Measurements from ENCODE around the gene DSCAML1.
A peak's percentile ranks its signal among the peaks of the same experiment; 100 is the strongest.

The DSCAML1 gene

DNA sequence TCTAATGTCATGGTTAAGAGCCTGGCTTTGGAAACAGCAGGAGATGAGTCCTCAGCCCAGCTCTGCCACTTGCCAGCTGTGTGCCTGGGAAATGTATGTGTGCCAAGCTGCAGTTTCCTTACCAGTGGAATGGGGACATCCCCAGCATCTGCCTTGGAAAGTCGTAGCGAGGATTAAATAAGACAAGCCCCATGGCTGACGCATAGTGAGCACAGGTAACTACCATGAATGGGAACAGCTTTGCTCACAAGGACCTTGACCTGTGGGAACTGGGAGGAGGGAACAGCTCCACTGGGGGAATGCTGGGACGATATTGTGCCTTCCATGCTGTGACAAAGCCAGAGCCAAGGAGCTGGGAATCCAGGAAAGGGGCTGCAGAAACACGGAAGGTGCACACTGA is 2.6 kb upstream of the DSCAML1 start:
- H3K27me3 Mint-ChIP-seq: peaks cover 7% of the 10 kb centered on the region
- H3K9me3 Mint-ChIP-seq: no peaks in the 10 kb centered on the region

DNA sequence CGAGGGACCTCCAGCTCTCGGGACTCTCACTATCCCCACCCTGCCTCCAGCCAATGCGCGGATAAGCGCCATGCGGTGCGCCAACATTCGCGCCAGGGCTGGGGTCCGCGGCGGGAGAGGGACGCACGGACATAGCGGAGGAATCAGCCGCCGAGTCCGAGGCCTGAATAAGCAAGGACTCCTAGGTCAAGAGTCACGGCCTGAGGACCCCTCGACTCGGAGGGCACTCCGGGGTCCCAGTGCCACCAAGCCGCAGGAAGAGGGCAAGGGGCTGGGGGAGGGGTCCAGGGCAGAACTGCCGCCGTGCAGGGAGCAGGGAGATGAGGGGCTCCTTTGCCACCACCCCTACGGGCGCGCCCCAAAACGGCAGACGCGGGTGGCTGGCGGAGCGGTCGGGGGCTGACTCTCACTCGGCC is 552 bp downstream of the DSCAML1 start:
- Mint-ChIP-seq H3K27me3 (peaks cover 24% of the 10 kb centered on the region), H3K4me3 (no peak overlapping the region), H3K36me3 (no peaks in the 10 kb centered on the region), H3K27ac (no peak overlapping the region), H3K4me1 (peaks cover 6% of the 10 kb centered on the region), H3K9me3 (no peaks in the 10 kb centered on the region)
- no peak for DNase-seq (ENCODE audit: low spot score in 2 of 2)
- no peak for ATAC-seq (ENCODE audit: low read depth)

More for the DNA sequence above, 2.6 kb upstream of the DSCAML1 start:
- H3K4me1 Mint-ChIP-seq: peaks cover 6% of the 10 kb centered on the region
- no peaks in the 10 kb centered on the region for H3K36me3 Mint-ChIP-seq
- no peak for DNase-seq (ENCODE audit: low spot score in 2 of 2)
- no peak overlapping the region for H3K4me3 Mint-ChIP-seq
- no peak overlapping the region for H3K27ac Mint-ChIP-seq
- no peak for ATAC-seq (ENCODE audit: low read depth)

DNA sequence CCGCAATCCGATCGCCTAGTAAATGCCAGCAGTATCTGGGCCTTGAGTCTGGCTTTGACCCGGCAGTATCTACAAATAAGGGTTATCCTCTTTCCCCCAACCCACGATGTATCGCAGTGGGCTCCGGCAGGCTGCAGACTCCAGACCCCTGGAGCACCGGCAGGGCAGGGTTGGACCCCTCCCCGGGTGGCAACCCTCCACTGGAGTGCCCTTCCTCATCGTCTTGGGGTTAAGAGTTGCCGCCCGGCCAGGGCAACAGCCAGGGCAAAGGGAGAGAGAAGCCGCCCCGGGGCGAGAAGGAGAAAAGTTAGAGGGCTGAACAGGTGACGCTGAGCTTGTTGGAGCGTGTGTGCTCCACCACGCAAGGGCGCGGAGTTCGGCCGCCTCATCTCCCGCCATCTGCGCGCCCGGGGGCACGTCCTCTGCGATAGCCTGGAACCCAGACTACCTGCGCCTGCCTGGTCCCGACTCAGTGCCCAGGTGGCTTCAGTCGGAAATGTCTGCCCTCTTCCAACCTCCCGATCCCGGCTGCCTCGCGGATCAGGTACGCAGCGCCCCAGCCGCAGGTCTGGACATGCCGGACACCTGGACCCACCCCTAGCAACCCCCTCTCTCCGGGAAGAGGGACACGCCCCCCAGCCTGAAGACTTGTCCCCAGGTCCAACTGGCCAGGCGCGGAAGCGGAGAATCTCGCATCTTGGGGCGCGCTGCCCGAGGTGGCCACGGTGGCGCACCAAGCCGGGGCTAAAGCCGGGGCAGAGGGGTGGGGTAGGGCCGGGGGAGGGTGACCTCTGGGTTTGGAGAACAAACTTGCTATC is 1.2 kb downstream of the DSCAML1 start:
- H3K27ac Mint-ChIP-seq: no peak overlapping the region
- no peaks in the 10 kb centered on the region for H3K9me3 Mint-ChIP-seq
- DNase-seq (ENCODE audit: low spot score in 2 of 2): no peak
- peak; percentile 40 for ATAC-seq (ENCODE audit: low read depth)
- H3K27me3 Mint-ChIP-seq: peaks cover 26% of the 10 kb centered on the region
- peak overlapping the region; percentile 29 for H3K4me3 Mint-ChIP-seq
- no peaks in the 10 kb centered on the region for H3K36me3 Mint-ChIP-seq
- peaks cover 6% of the 10 kb centered on the region for H3K4me1 Mint-ChIP-seq

DNA sequence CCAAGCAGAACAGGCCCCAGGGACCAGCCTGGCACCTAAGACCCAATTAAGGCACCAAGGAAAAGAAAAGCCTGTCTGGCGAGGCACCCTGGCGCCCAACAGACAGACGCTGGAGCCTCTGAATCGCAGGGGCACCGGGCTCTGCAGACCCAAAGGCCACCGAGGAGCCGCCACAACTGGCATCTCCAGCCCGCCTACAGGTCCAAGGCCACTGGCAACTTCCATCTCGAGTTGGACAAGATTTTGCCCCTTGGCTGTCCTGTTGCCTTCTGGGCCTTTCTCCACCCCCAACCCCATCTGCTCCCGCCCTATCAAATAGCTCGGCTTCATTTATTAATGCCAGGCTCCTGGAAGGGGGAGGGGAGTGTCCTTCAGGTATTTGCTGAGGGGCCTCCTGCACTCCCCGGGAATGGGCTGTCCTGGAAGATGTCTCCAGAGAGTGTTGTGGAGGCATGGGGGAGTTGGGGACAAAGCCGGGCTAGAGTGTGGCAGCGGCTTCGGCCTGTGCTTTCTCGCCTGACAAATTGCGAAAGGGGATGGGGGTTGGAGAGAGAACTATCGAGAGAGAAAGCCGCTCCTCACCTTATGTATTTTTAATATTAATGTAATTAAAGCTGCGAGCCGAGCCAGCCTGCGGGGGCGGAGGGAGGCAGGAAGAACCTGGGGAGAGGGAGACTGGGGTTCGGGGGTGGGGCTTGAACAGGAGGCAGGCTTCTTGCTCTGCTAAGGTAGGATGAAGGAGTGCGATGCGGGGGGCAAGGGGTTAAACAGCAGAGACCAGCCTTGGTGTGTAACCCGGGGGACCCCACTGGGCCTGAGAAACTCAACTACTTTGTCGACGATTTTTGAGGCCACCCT is 2.0 kb downstream of the DSCAML1 start:
- peaks cover 6% of the 10 kb centered on the region for H3K4me1 Mint-ChIP-seq
- H3K27me3 Mint-ChIP-seq: peaks cover 30% of the 10 kb centered on the region
- peak overlapping the region; percentile 41 for H3K4me3 Mint-ChIP-seq
- no peaks in the 10 kb centered on the region for H3K9me3 Mint-ChIP-seq
- no peak overlapping the region for H3K27ac Mint-ChIP-seq
- H3K36me3 Mint-ChIP-seq: no peaks in the 10 kb centered on the region
- ATAC-seq (ENCODE audit: low read depth): no peak
- DNase-seq (ENCODE audit: low spot score in 2 of 2): no peak

DNA sequence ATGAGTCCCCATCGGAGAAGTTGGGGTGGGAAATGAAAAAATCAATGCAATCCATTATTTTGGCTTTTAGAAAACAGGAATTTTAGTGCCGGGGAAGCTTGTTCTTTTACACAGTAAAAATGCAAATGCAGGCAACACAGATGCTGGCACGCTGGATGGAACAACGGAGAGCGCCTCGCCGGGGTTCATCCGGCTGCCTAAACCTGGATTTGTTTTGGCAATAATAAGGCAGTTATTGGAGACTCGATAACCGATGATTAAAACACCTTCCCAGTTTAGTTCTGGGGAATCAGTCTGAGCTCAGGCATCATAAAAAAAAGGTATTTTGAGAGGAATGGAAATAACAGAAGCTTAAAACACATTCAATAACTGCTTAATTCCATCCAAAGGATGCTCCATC is 2.9 kb downstream of the DSCAML1 start:
- no peak overlapping the region for H3K4me3 Mint-ChIP-seq
- H3K27ac Mint-ChIP-seq: no peak overlapping the region
- H3K9me3 Mint-ChIP-seq: no peaks in the 10 kb centered on the region
- H3K4me1 Mint-ChIP-seq: peaks cover 6% of the 10 kb centered on the region
- no peak for DNase-seq (ENCODE audit: low spot score in 2 of 2)
- peaks cover 30% of the 10 kb centered on the region for H3K27me3 Mint-ChIP-seq
- no peak for ATAC-seq (ENCODE audit: low read depth)
- H3K36me3 Mint-ChIP-seq: no peaks in the 10 kb centered on the region

DNA sequence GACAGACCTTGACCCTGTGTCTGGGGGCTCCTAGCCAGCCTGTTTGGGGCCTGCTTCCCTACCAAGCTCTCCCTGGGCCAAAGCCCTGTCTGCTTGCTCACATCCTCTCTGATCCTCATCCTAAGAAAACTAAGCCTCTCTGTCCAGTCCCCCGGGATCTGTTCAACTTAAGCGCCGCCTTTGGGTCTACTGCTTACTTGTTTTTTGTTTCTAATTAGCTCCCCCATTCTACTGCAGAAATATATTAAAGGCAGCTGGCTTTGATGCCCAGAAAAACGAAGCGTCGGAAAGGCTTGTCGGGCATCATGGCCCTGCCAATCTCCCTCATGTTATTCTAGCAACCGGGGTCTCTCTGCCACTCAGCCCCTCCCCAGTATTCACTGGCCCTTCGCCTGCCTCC is 3.4 kb downstream of the DSCAML1 start:
- Mint-ChIP-seq H3K9me3 (no peaks in the 10 kb centered on the region), H3K27ac (no peak overlapping the region), H3K27me3 (peaks cover 30% of the 10 kb centered on the region), H3K4me3 (no peak overlapping the region), H3K4me1 (peaks cover 6% of the 10 kb centered on the region), H3K36me3 (no peaks in the 10 kb centered on the region)
- ATAC-seq (ENCODE audit: low read depth): no peak
- DNase-seq (ENCODE audit: low spot score in 2 of 2): no peak

DNA sequence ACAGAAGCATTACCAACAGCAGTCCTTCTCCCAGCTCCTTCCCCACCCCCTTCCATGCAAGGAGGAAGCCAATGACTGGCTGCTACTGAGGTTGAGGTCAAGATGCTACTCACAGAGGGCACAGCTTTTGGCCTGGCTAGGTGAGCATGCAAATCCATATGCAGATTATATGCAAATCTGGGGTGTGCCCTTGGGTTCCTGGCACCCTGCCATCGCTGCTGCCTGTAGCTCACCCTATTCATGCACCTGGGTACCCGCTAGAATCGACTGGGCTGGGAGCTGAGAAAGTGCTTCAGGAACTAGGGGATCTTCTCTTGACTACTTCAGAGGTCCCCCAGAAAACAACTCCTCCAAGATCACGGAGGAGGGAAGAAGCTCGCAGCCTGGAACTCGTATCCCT is 4.0 kb downstream of the DSCAML1 start:
- H3K4me1 Mint-ChIP-seq: peaks cover 6% of the 10 kb centered on the region
- H3K27ac Mint-ChIP-seq: no peak overlapping the region
- no peak for DNase-seq (ENCODE audit: low spot score in 2 of 2)
- peaks cover 29% of the 10 kb centered on the region for H3K27me3 Mint-ChIP-seq
- no peak for ATAC-seq (ENCODE audit: low read depth)
- H3K4me3 Mint-ChIP-seq: no peak overlapping the region
- no peaks in the 10 kb centered on the region for H3K36me3 Mint-ChIP-seq
- no peaks in the 10 kb centered on the region for H3K9me3 Mint-ChIP-seq

DNA sequence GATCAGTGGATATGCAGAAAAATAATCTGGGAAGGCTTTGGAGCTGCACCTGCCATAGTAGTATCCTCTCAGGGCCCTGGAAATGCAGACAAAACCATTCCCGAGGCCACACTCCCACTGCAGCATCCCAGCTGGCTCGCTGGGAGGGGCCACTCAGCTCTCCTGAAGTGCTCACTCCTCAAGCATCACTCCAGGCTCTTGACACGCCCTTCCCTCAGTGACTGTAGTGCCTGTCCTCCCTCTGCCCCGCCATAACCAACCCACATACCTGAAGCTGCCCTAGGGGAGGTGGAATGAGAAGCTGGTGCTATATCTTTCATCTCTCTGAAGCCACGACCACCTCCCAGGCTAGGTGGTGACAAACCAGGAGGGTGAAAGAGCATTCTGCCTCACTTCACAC is 4.8 kb downstream of the DSCAML1 start:
- Mint-ChIP-seq H3K27ac (no peak overlapping the region), H3K36me3 (no peaks in the 10 kb centered on the region), H3K4me1 (peaks cover 3% of the 10 kb centered on the region), H3K9me3 (no peaks in the 10 kb centered on the region), H3K27me3 (peaks cover 27% of the 10 kb centered on the region), H3K4me3 (no peak overlapping the region)
- ATAC-seq (ENCODE audit: low read depth): no peak
- no peak for DNase-seq (ENCODE audit: low spot score in 2 of 2)

DNA sequence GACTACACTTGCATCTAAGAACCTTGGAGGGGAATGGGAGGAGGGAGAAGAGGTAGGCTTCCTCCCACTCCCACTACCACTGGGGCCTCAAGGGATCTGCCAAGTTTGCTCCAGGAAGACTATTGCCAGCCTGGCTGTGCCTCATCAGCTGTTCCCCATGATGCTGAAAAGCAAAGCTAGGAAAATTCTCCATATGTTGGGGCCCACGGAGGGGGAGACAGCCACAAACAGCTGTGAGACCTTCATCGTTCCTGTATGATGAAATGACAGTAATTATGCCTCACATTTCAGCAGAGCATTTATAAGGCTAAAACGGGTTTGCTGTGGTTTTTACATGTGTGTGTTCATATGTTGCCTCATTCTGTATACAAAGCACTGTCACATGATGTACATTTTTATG is 6.7 kb downstream of the DSCAML1 start:
- Mint-ChIP-seq H3K4me3 (no peak overlapping the region), H3K9me3 (no peaks in the 10 kb centered on the region), H3K36me3 (no peaks in the 10 kb centered on the region), H3K27ac (no peak overlapping the region), H3K4me1 (peaks cover 3% of the 10 kb centered on the region), H3K27me3 (peaks cover 33% of the 10 kb centered on the region)
- DNase-seq (ENCODE audit: low spot score in 2 of 2) (no peak), ATAC-seq (ENCODE audit: low read depth) (no peak)

DNA sequence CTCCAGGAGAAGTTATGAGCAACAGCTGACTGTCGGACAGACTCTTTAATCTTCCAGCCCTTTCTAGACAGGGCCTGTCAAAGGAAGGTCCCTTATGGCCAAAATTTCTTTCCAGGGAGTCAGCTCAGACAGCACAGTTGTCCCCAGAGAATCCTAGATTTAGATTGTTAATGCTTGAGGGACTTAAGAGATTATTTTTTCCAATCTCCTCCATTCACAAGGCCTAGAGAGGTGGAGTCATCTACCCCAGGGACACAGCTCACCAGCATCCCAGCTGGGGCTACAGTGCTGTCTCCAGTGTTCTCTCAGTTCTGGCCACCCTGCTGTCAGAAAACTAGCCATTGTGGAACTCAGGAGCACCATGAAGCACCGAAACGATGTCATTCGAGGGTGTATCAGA is 7.8 kb downstream of the DSCAML1 start:
- Mint-ChIP-seq H3K36me3 (no peaks in the 10 kb centered on the region), H3K4me1 (no peaks in the 10 kb centered on the region), H3K4me3 (no peak overlapping the region), H3K27me3 (peaks cover 30% of the 10 kb centered on the region), H3K9me3 (no peaks in the 10 kb centered on the region), H3K27ac (no peak overlapping the region)
- ATAC-seq (ENCODE audit: low read depth) (no peak), DNase-seq (ENCODE audit: low spot score in 2 of 2) (no peak)

DNA sequence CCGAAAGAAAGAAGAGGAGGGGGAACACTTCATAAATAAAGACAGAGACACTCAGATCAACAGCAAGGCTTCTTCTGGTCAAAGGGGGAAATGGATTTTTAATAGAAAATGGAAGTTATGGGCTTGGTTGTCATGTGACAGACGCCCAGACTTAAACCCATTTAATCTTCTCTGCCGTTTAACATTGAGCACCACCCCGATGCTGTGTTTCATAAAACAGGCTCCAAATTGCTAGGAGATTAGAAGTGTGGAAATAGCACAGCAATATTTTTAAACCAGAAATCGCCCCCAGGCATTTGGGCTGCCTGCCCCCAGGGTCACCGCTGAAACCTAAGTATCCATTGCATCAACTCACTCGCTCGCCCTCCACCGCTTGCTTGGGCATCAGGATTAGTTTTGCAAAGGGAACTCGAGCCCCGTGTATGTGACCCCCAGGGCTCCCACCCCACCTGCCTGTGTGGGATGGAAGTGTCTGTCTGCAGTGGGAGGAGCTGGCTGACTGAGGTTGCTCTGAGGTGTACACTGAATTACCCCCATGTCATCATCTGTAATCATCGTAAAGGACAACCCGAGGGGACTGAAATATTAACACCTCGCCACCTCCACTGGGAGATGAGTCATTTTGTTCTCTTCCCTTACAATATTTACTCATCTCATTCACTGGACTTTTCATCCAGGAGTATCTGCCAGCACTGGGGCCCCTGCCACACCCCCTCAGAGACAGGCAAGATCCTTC is 10.7 kb downstream of the DSCAML1 start:
- H3K27me3 Mint-ChIP-seq: peaks cover 23% of the 10 kb centered on the region
- no peak overlapping the region for H3K4me3 Mint-ChIP-seq
- DNase-seq (ENCODE audit: low spot score in 2 of 2) (no peak), ATAC-seq (ENCODE audit: low read depth) (no peak)
- H3K9me3 Mint-ChIP-seq: no peaks in the 10 kb centered on the region
- no peaks in the 10 kb centered on the region for H3K36me3 Mint-ChIP-seq
- no peaks in the 10 kb centered on the region for H3K4me1 Mint-ChIP-seq
- H3K27ac Mint-ChIP-seq: no peak overlapping the region

DNA sequence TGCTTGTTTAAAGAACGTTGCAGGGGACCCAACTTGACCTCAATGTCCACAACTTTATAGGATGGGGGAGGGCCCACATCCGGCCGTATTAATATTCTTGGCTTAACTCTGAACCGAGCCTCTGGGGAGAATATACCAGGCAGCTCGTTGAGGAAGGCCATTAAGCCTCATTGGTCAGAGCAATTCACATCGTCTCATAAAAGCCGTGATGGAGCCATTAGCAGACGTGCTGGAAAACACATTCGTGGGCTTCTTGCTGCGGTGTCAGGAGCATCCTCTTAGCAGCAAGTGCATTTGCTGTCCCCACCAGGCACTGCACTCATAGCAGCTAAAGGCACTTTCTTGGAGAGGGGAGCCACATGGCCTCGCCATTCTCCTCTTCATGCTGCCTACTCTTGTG is 14.9 kb downstream of the DSCAML1 start:
- peaks cover 1% of the 10 kb centered on the region for H3K36me3 Mint-ChIP-seq
- no peaks in the 10 kb centered on the region for H3K4me1 Mint-ChIP-seq
- no peak overlapping the region for H3K4me3 Mint-ChIP-seq
- DNase-seq (ENCODE audit: low spot score in 2 of 2) (no peak), ATAC-seq (ENCODE audit: low read depth) (no peak)
- H3K27me3 Mint-ChIP-seq: peaks cover 30% of the 10 kb centered on the region
- H3K27ac Mint-ChIP-seq: no peak overlapping the region
- H3K9me3 Mint-ChIP-seq: no peaks in the 10 kb centered on the region

DNA sequence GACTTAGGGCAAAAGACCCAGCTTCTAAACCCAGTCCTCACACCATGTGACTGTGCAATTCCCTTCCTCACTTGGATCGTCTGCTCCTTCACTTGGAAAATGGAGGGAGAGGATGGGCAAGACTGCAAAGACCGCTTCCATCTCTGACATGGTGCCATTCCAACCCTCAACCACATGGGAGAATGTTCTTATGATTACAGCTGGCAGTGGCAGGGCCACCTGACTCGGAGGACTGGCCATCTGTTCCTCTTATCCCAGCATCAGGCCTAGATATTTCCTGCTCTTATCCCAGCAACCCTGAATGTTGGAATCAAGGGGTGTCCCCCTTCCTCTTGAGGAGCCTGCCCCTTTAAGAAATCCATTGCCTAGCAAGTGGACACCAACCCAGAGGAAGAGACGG is 15.4 kb downstream of the DSCAML1 start:
- no peak for ATAC-seq (ENCODE audit: low read depth)
- Mint-ChIP-seq H3K4me1 (no peaks in the 10 kb centered on the region), H3K36me3 (peaks cover 1% of the 10 kb centered on the region), H3K27me3 (peaks cover 32% of the 10 kb centered on the region), H3K27ac (no peak overlapping the region), H3K4me3 (no peak overlapping the region), H3K9me3 (no peaks in the 10 kb centered on the region)
- no peak for DNase-seq (ENCODE audit: low spot score in 2 of 2)

DNA sequence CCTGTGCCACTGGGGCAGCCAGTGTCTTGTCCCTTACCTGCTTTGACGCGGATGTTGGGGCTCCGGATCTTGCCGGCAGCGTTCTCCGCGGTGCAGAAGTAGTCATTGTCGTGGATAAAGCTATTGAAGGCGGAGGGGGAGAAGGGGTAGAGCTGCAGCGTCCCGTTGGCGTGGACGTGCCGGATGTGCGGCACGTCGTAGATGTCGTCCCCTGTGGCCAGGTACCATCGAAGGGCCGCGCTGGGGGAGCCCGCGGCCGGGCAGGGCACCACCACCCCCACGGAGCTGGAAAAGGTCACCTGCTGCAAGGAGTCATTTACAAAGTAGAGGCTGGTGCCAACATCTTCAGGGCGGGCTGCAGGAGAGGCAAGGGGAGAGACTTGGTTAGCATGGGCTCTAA is 16.6 kb downstream of the DSCAML1 start:
- Mint-ChIP-seq H3K27me3 (peaks cover 32% of the 10 kb centered on the region), H3K4me1 (no peaks in the 10 kb centered on the region), H3K36me3 (peaks cover 1% of the 10 kb centered on the region), H3K4me3 (no peak overlapping the region), H3K9me3 (no peaks in the 10 kb centered on the region), H3K27ac (no peak overlapping the region)
- DNase-seq (ENCODE audit: low spot score in 2 of 2) (no peak), ATAC-seq (ENCODE audit: low read depth) (no peak)

Data from memory B cell (primary cell).